ENCODE data around the gene PAK4.
A peak's percentile ranks its signal among the peaks of the same experiment; 100 is the strongest.
"Not testable (repeated sequence)": the region's sequence is repeated elsewhere in the genome, so short reads cannot be mapped to it uniquely, and the experiment has no call there.

The PAK4 gene

DNA sequence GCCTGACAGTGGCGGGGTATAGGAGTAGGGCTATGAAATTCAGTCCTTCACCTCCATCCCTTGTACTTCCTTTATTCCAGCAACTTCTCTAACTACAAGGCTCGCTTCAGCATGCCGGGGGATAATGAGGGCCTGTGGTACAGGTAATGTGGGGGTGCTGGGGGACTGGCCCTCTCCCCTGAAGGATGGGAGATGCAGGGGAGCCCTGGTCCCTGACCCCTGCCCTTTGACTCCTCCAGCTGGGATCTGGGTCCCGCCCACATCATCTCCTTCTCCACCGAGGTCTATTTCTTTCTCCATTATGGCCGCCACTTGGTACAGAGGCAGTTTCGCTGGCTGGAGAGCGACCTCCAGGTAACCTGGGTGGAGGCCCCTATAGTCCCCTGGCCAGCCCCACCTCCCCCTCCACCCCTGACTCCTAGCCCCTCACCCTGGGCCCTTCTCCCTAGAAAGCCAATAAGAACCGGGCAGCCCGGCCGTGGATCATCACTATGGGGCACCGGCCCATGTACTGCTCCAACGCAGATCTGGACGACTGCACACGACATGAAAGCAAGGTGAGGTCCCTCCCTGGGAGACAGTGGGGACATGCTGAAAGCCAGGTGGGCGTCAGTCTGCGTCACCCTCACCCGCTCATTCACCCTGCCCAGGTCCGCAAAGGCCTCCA, 25.0 kb upstream of the PAK4 start:
- no peak for DNase-seq (ENCODE audit: low read depth)

GRCh38 chr19:39103151-39103550, 22.4 kb upstream of the PAK4 start:
- DNase-seq (ENCODE audit: low read depth), result no peak

GRCh38 chr19:39104186-39104596, 21.4 kb upstream of the PAK4 start:
- no peak for DNase-seq (ENCODE audit: low read depth)

GRCh38 chr19:39106194-39106593, 19.4 kb upstream of the PAK4 start:
- no peak for DNase-seq (ENCODE audit: low read depth)

DNA sequence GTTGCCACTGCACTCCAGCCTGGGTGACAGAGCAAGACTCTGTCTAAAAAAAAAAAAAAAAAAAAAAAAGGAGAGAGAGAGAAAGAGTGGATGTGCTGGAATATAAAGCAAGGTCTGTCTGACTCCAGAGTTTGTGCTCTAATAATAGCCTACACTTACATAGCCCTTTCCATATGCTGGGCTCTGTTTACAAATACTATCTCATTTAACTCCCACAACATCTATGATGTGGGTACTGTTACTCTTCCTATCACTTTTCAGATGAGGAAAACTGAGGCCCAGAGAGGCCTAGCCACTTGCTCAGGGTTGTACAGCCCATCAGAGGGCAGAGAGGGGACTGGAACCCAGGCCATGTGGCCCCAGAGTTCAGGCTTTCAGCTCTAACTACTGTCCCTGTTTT, 15.9 kb upstream of the PAK4 start:
- no peak for DNase-seq (ENCODE audit: low read depth)

GRCh38 chr19:39110263-39110967, 15.2 kb upstream of the PAK4 start:
- peak; percentile 44 for DNase-seq (ENCODE audit: low read depth)

DNA sequence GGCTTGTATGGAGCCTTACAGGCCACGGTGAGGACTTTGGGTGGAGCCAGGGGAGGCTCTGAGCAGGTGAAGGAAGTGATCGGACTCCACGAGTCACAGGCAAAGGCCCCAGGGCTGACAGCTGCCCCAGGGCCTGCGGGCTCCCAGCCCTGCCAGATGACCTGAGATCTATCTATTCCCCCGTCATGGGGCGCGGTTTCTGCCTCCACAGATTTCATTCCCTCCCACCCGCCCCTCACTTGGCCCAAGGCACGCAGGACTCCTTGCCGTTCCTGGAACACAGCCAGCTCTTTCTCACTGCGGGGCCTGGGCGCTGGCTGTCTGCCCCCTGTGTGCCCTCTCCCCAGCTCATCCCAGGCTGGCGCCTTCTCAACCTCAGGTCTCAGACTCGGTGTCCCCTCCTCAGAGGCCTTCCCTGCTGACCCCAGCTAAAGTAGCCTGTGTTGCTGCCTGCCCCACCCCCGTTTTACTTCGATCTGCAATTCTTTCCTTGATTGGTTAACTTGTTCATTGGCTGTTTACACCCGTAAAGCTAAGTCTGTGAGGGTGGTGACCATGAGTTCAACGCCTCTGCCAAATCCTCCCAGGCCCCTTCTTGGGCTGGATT, 13.9 kb upstream of the PAK4 start:
- no peak for DNase-seq (ENCODE audit: low read depth)

DNA sequence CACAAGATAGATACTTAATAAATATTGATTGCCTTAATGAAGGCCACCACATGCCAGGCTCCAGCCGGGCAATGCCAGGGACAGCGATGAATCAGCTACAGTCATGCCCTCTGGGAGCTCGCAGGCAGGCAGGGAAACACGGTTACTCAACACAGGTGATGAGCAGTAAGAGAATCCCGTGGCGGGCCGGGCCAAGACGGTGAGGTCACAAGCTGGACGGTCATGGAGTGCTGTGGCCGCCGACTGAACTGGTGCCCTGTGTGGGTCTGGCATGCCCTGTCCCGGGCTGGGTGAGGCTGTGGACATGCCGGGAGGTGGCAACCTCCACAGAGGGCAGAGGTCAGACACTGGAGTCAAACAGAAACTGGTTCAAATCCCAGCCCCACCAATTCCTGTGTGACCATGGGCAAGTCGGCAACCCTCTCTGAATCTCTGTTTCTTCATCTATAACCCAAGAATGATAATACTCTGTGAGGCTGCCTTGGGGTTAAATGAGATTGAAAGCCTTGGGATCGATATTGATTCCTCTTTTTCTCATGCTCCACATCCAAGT, 13.2 kb upstream of the PAK4 start:
- no peak for DNase-seq (ENCODE audit: low read depth)

DNA sequence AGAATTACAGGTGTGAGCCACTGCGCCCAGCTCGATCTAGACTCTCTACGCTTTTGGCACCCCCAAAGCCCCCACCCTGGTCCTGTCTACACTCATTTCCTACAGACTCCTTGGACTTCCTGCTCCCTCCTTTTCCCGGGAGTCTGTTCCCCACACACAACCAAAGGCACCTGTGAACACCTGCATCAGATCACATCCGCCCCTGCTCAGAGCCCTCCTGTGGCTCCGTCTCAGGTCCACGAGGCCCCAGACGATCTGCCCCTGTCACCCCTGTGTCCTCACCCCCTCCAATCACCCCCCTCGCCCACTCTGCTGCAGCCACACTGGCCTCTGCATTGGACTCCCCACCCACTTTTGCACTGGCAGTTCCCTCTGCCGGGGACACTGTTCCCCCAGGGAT, 12.4 kb upstream of the PAK4 start:
- no peak for DNase-seq (ENCODE audit: low read depth)

DNA sequence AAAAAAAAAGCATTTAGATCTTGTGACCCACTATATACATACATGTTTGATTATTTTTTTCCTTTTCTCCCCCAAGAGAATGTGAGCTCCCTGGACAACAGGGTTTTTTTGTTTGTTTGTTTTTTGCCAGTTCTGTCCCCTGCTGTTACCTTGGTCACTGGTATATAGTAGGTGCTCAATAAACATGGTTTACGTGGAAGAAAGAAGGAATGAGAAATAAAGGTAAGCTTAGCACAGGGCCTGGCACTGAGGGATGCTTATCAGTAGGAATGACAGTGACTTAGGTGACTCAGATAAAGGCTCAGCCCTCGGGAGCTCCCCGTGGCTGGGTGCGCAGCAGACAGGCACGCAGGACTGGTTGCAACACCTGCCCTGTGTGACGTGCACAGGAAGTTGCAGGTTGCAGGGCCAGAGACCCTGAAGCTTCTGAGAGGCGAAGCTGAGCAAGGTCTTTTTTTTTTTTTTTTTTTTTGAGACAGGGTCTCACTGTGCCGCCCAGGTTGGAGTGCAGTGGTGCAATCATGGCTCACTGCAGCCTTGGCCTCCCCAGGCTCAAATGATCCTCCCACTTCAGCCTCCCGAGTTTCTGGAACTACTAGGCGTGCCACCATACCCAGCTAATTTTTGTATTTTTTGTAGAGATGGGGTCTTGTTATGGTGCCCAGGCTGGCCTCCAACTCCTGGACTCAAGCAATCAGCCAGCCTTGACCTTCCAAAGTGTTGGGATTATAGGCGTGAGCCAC, 10.3 kb upstream of the PAK4 start:
- DNase-seq (ENCODE audit: low read depth), result no peak

- not testable (repeated sequence) for DNase-seq (ENCODE audit: low read depth)
These were observed 8.6 kb upstream of the PAK4 start for GRCh38 chr19:39117023-39117422.

DNA sequence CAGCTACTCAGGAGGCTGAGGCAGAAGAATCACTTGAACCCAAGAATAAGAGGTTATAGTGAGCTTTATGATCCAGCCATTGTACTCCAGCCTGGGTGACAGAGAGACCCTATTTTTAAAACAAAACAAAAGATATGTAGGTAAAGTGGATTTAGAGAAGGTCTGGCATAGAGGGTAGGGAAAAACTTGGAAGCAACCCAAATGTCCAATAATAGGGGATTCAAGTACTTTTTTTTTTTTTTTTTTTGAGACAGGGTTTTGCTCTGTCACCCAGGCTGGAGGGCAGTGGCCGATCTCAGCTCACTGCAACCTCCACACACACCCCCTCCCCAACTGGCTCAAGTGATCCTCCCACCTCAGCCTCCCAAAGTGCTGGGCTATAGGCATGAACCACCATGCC, 5.8 kb upstream of the PAK4 start:
- no peak for DNase-seq (ENCODE audit: low read depth)

GRCh38 chr19:39122934-39123731, 2.5 kb upstream of the PAK4 start:
- no peak for DNase-seq (ENCODE audit: low read depth)

- DNase-seq (ENCODE audit: low read depth), result no peak
These were observed 1.3 kb upstream of the PAK4 start for GRCh38 chr19:39124136-39124764.

DNA sequence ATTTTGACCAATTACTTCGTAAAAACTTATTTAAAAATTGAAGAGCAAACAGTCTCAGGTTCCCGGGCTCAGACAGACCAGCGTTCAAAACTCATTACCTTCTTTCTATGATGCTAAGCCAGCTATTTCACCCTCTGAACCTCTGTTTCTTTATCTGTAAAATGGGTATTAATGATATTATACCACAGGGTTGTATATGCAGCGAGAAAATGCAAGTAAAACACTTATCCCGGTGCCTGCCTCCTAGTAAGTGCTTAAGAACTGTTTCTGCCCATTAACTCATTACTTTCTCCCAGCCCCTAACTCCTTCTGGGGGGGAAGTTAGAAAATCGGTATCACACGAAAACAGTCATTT, 410 bp upstream of the PAK4 start:
- DNase-seq (ENCODE audit: low read depth), result no peak

- DNase-seq (ENCODE audit: low read depth), result no peak
These were observed 964 bp downstream of the PAK4 start for GRCh38 chr19:39126312-39127187.

DNA sequence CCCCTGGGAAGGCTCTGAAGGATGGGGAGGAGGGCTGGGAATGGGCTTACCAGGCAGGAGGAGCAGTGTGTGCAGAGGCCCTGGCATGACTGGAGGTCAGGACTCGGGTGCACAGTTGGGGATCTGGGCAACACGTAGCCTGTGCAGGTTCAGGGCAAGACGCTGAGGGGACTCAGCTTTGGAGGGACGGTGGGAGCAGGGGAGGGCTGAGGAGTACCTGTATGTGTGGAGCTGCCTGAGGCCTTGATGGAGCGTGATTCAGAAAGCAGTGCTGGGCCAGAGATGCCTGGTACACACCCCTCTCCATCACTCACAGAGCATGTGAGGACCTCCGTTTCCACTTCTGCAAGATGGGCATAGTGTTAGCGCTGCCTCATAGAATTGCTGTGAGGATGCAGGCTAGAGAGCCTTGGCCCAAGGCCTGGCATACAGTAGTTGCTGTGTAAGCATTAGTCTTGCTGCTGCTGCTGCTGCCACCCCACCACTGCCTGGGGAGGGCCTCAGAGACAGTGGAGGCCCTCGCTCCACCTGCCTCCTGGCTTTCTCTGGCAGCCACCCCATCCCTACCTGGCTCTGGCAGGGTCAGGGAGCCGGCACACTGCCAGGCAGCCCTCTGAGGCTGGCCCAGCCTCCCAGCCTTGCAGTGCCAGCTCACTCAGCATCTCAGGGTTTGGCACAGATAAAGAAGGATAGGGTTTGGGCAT, 2.4 kb downstream of the PAK4 start:
- no peak for DNase-seq (ENCODE audit: low read depth)

GRCh38 chr19:39128516-39129079, 3.0 kb downstream of the PAK4 start:
- no peak for DNase-seq (ENCODE audit: low read depth)

- DNase-seq (ENCODE audit: low read depth), result no peak
These were observed 3.5 kb downstream of the PAK4 start for GRCh38 chr19:39129116-39129515.
